Measurements from ENCODE around the gene SPATA21.

- TF ChIP-seq, protein P1, sequence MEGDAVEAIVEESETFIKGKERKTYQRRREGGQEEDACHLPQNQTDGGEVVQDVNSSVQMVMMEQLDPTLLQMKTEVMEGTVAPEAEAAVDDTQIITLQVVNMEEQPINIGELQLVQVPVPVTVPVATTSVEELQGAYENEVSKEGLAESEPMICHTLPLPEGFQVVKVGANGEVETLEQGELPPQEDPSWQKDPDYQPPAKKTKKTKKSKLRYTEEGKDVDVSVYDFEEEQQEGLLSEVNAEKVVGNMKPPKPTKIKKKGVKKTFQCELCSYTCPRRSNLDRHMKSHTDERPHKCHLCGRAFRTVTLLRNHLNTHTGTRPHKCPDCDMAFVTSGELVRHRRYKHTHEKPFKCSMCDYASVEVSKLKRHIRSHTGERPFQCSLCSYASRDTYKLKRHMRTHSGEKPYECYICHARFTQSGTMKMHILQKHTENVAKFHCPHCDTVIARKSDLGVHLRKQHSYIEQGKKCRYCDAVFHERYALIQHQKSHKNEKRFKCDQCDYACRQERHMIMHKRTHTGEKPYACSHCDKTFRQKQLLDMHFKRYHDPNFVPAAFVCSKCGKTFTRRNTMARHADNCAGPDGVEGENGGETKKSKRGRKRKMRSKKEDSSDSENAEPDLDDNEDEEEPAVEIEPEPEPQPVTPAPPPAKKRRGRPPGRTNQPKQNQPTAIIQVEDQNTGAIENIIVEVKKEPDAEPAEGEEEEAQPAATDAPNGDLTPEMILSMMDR (IDR thresholded peaks at IDR 0.05), result no peak
- TF ChIP-seq CHD2 (IDR thresholded peaks at IDR 0.05; ENCODE audit: low read length, partially characterized antibody) (no peak), RAD21 (conservative IDR thresholded peaks at IDR 0.05 in 1 of 2, IDR thresholded peaks at IDR 0.05 in 1 of 2) (no peak), ZNF302 (CRISPR knock-in tag; IDR thresholded peaks at IDR 0.05) (no peak), CHD4 (IDR thresholded peaks at IDR 0.05; ENCODE audit: borderline replicate concordance) (no peak), BHLHE40 (IDR thresholded peaks at IDR 0.05; ENCODE audit: low read depth, low read length) (no peak), HES2 (IDR thresholded peaks at IDR 0.05) (no peak), POLR2A (IDR thresholded peaks at IDR 0.05; ENCODE audit: low read length) (no peak), RFX5 (IDR thresholded peaks at IDR 0.05) (no peak), ZSCAN20 (CRISPR knock-in tag; IDR thresholded peaks at IDR 0.05) (no peak)
- TF ChIP-seq, protein P2, sequence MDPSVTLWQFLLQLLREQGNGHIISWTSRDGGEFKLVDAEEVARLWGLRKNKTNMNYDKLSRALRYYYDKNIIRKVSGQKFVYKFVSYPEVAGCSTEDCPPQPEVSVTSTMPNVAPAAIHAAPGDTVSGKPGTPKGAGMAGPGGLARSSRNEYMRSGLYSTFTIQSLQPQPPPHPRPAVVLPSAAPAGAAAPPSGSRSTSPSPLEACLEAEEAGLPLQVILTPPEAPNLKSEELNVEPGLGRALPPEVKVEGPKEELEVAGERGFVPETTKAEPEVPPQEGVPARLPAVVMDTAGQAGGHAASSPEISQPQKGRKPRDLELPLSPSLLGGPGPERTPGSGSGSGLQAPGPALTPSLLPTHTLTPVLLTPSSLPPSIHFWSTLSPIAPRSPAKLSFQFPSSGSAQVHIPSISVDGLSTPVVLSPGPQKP (IDR thresholded peaks at IDR 0.05; ENCODE audit: low read depth, low read length), result no peak
- TF ChIP-seq, protein P3, sequence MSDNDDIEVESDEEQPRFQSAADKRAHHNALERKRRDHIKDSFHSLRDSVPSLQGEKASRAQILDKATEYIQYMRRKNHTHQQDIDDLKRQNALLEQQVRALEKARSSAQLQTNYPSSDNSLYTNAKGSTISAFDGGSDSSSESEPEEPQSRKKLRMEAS (IDR thresholded peaks at IDR 0.05), result no peak
Measured at GRCh38 chr1:16433030-16433429, 4.2 kb downstream of the SPATA21 start.
